GM10248 (cell line): Measurements from ENCODE around the gene OGFOD2.

ENCODE experiments used
- CTCF ChIA-PET: fragments of 300-600 bp; sonication (Branson Sonifier 250); formaldehyde crosslinking; extraction: SDS; loops from one replicate; lab custom pipeline; 2021; ENCODE audit warnings: antibody characterized with exemption; lab: Yijun Ruan, JAX
- POLR2A ChIA-PET: fragments of 350-650 bp; sonication (Branson Sonifier 250); formaldehyde crosslinking; extraction: SDS; loops from one replicate; lab custom pipeline; 2020; ENCODE audit warnings: antibody characterized with exemption; lab: Yijun Ruan, JAX
- DNase-seq: peaks from one replicate; pipeline ENCODE4 v3.0.0; 2012; ENCODE audit errors: extremely low spot score
- CTCF ChIP-seq: IDR thresholded peaks from 2 replicates; pipeline ENCODE4 v1.5.1; 2012; ENCODE audit warnings: mild to moderate bottlenecking, low read depth; ENCODE audit errors: extremely low read depth, missing control alignments, control extremely low read depth

Gene OGFOD2

GRCh38 chr12:122943196-122943595 lies 31.8 kb upstream of the OGFOD2 start:
- no peak for TF ChIP-seq CTCF
- CTCF ChIA-PET: no interaction called here
- DNase-seq: no peak
- POLR2A ChIA-PET: no interaction called here

GRCh38 chr12:122944605-122945592 lies 30.1 kb upstream of the OGFOD2 start:
- TF ChIP-seq CTCF: no peak
- DNase-seq: no peak
- ChIA-PET CTCF (interaction anchor here (1.0 to 1.5 kb wide), 5 partner anchors 9 to 307 kb away, joined by 3 to 4 read pairs (median 4); no protein-coding TSS in a partner anchor), POLR2A (interaction anchor here (0.6 kb wide), 1 partner anchor 288 kb away, joined by 3 read pairs; the partner anchor contains the start of genes MPHOSPH9 and MTRFR)

GRCh38 chr12:122946690-122947341 lies 28.2 kb upstream of the OGFOD2 start:
- peak; percentile 75 for DNase-seq
- POLR2A ChIA-PET: interaction anchor here (0.5 kb wide), 1 partner anchor 297 kb away, joined by 3 read pairs; no protein-coding TSS in a partner anchor
- TF ChIP-seq CTCF: peak; percentile 0
- CTCF ChIA-PET: interaction anchor here (0.7 to 9.6 kb wide), 7 partner anchors 8 to 154 kb away, joined by 3 to 158 read pairs (median 4); no protein-coding TSS in a partner anchor

- CTCF ChIA-PET: interaction anchor here (0.7 to 9.6 kb wide), 8 partner anchors 7 to 154 kb away, joined by 3 to 158 read pairs (median 4); no protein-coding TSS in a partner anchor
- no peak for DNase-seq
- TF ChIP-seq CTCF: no peak
- POLR2A ChIA-PET: no interaction called here
Measured at GRCh38 chr12:122947352-122947792, 27.7 kb upstream of the OGFOD2 start.

DNA sequence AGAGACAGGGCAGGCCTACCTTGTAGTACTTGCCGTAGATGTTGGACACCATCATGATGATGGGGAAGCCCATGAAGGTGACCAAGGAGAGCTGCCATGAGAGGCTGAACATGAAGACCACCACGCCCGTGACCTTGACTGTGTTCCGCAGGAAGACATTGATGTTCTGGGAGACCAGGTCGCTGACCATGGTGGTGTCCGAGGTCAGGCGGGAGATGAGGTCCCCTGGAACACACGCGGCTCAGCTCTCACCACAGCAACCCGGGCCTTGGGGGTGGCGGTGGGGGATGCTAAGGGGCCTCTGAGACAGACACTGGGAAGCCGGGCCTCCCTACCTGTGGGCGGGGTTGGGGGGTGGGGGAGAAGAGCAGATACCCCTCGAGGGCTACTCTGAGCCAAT lies 26.4 kb upstream of the OGFOD2 start:
- POLR2A ChIA-PET: no interaction called here
- CTCF ChIA-PET: interaction anchor here (1.3 to 9.6 kb wide), 4 partner anchors 72 to 311 kb away, joined by 3 to 158 read pairs (median 4); no protein-coding TSS in a partner anchor
- DNase-seq: no peak
- TF ChIP-seq CTCF: no peak

DNA sequence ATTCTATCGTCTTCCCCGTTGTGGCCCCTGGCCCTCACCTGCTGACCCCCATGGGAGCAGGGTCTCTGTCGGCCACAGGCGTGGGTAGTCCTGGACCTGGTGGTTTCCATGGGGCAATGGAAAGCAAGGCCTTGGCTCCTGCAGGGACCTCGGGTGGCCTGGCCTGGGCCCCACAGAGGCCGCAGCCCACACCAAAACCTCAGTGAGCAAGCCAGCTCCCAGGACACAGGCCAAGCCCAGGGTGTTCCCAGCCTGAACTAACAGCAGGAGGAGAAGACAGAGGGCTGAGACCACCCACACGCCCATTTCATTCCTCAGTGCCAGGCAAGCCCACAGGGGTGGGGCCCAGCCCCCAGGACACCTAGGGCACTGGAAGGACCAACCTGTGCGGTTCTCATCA lies 25.6 kb upstream of the OGFOD2 start:
- DNase-seq: no peak
- ChIA-PET POLR2A (no interaction called here), CTCF (interaction anchor here (0.9 to 9.6 kb wide), 5 partner anchors 14 to 312 kb away, joined by 3 to 158 read pairs (median 4); no protein-coding TSS in a partner anchor)
- TF ChIP-seq CTCF: no peak
